Stimulated activated CD8-positive, alpha-beta memory T cell treated with anti-CD3 and anti-CD28 coated beads, Interleukin-7, amount 100 ng/mL, for 24 hours (primary cell): ENCODE data around the gene AGTRAP.

ENCODE experiments used
- DNase-seq: peaks from one replicate; pipeline ENCODE4 v3.0.0-alpha.2; 2020; ENCODE audit warnings: low read depth

AGTRAP gene

GRCh38 chr1:11736746-11737639 is 1.1 kb downstream of the AGTRAP start:
- DNase-seq, result no peak

GRCh38 chr1:11738096-11738495 is 2.2 kb downstream of the AGTRAP start:
- DNase-seq, result no peak

DNA sequence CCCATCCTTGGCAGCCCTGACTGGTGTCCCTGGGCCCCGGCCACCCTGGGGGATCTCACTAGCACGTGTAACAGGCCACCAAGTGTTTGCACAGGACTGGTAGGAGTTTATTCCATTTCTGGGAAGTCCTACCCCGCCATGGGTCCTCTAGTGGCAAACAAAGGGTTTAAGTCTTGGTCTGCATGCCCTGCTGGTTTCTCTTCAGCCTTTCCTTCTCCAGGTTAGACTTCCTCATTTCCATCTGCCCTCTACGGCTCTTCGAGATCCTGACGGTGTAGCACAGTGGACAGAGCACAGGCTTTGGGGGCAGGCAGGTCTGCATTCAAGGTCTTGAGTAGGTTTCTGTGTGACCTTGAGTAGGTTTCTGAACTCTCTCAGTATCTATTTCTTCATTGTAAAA is 2.8 kb downstream of the AGTRAP start:
- DNase-seq, result no peak

- no peak for DNase-seq
These were observed 4.6 kb downstream of the AGTRAP start for GRCh38 chr1:11740258-11741192.

DNA sequence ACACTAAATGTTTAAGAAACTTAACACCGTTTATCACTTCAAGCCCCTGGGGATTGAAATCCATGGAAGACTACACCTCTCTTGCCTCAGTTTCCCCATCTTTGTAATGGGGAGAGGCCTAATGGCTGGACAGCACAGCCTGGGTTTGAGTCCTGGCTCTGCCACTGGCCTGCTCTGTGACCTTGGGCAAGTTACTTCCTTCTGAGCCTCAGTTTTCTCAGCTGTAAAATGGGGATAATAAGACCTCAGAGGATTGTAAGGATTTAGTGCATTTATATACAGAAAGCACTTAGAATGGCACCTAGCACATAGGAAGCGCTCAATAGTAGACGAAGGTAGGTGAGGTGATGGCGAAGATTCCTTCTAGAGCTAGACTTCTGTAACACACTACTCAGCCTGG is 5.5 kb downstream of the AGTRAP start:
- no peak for DNase-seq

DNA sequence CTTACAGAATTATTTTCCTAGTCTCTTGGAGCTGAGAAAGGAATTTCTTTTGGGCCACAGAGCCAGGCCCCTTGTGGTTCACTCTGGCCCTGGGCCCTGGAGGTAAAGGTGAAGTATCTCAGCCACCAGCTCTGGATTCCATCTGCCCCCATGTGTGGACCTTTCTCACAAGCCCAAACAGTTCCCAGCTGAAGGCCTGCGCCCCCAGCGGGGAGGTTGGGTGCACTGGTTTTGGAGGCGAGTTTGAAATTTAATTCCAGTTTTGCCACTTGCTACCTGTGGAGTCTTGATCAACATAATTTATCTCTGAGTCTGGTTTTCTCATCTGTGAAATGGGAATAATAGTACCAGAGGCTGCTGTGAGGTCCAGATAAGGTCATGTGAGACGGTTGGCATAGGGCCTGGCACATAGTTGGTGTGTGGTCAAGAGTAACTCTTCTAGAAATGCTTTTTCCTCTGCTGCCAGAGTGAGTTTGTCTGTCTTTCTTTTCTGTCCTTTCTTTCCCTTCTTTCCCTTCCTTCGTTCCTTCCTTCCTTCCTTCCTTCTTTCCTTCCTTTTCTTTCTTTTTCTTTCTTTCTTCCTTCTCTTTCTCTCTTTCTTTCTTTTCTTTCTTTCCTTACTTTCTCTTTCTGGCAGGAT is 6.1 kb downstream of the AGTRAP start:
- no peak for DNase-seq

GRCh38 chr1:11744287-11744686 is 8.4 kb downstream of the AGTRAP start:
- no peak for DNase-seq

- no peak for DNase-seq
These were observed 10.2 kb downstream of the AGTRAP start for GRCh38 chr1:11746092-11746491.

GRCh38 chr1:11746795-11747487 is 11.0 kb downstream of the AGTRAP start:
- no peak for DNase-seq

DNA sequence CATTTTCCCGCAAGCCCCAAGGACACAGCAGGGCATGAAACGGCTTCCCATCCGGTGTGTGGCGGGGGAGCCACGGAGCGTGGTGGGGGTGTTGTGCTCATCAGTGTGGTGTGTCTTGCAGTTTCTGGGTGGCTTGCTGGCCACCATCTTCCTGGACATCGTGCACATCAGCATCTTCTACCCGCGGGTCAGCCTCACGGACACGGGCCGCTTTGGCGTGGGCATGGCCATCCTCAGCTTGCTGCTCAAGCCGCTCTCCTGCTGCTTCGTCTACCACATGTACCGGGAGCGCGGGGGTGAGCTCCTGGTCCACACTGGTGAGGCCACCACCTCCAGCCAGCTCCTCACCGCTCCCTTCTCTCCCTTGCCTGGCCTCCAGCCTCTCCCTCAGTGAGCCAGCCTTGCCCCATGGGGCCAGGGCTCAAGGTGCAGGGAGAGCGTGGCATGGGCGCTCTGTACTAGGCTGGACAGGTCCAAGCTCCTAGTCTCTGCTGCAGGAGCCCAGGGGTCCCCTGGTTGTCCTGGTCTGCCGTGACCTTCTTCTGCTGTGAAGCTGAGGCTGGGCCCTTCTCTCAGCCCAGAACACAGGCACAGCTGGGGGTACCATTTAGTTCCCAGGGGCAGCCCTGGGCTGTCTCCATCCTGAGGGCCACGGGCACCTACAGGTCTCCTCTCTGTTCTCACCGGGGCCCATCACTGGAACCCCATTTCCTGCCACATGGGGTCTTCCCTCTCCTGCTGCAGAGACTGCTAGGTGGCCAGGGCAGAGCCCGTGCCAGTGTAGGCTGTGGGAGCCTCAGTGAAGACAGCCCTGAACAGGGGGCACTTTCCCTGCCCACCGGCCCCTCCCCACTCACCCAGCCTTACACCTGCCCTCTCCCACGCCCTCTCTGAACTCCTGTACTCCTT is 12.6 kb downstream of the AGTRAP start:
- no peak for DNase-seq

GRCh38 chr1:11749203-11749689 is 13.3 kb downstream of the AGTRAP start:
- DNase-seq, result no peak

DNA sequence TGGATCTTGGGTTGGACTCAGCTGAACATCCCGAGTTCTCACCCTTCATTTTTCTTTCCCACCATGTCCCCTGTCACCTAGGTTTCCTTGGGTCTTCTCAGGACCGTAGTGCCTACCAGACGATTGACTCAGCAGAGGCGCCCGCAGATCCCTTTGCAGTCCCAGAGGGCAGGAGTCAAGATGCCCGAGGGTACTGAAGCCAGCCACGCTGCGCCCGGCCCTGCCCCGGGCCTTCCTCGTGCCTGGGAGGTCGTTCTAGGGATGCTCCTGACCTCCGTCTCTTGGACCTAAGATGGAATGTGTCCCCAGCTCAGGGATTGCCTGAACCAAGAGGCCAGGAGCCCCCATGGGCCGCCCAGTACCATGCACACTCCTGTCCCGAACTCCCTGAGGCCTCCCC is 14.1 kb downstream of the AGTRAP start:
- DNase-seq, result no peak

GRCh38 chr1:11751087-11751486 is 15.2 kb downstream of the AGTRAP start:
- DNase-seq, result no peak

GRCh38 chr1:11752359-11753088 is 16.6 kb downstream of the AGTRAP start:
- no peak for DNase-seq

DNA sequence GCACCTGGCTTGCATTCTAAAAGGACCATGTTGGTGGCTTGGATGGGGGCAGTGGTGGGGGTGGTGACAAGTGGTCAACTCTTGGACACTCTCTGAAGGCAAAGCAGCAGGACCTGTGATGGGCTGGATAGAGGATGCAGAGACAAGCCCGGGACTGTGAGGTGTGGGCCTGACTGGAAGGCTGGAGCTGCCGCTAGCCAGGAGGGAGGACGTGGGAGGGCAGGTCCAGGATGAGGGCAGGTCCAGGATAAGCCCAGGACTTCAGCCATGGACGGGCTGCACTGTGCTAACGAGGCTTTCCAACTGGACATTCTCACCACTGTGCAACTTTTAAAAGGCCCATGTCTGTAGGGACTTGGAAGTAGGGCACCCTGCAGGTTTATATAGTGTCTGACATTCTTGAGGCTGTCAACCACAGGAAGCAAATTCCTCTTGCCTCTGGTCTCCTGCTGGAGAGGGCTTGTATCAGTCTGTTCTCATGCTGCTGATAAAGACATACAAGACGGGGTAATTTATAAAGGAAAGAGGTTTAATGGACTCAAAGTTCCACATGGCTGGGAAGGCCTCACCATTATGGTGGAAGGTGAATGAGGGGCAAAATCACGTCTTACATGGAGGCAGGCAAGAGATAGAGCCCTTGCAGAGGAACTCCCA is 17.7 kb downstream of the AGTRAP start:
- no peak for DNase-seq

DNA sequence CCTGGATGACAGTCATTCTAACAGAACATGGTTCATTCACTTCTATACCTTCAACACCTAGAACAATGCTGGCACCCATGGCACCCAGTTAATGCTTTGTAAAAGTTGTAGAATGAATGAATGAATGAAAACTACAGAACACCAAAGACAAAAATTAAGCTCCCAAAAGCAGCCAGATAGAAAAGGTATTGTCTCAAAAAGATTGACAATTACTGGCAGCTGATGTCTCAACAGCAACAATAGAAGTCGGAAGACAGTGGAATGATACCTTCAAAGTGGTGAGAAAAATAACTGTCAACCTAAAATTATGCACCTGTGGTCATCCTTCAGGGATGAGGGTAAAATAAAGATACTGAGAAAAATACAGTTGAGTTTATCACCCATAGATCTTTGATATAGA is 21.1 kb downstream of the AGTRAP start:
- DNase-seq, result no peak

- DNase-seq, result no peak
These were observed 23.9 kb downstream of the AGTRAP start for GRCh38 chr1:11759791-11760190.

DNA sequence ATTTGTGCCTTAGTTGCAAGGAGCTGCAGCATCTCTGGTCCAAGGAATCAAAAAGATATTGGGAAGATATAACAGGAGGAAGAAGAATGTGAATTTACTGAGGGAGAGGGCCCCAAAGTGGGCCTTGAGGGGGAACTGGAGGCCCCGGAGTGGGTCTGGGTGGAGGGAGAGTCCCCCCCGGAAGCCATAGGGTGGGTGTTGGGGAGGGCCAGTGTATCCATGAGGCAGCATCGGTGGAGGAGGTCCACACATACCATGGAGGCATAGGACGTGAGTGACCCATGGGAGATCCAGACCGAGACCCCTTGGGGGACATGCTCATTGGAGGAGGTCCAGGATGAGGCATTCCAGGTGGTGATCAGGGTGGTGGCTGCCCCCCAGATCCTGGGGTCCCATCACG is 25.3 kb downstream of the AGTRAP start:
- no peak for DNase-seq

DNA sequence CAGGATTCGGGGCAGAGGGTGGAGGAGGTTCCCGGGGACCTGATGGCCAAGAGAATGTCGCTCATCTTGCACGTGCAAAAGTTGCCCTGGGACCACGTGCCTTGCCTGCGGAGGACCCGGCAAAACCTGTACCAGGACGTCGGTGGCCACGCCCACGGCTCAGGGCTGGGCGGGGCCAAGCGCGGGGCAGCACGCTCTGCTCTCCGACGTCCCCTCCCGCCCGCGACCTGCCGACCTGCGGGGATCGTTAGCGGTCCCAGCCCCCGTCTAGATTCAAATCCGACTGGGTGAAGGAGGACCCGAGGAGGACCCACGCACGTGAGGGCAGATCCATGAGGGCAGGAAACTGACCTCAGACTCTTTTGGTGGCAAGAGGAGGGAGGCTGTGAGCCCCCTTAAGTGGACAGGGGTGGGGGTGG is 26.1 kb downstream of the AGTRAP start, which contains the start of gene C1orf167:
TSS of gene C1orf167 (plus strand) at position 206 of the 419 bp plus-strand sequence. CDS start 2,208 bp downstream, outside the sequence.
- DNase-seq, result no peak
